Endothelial cell of umbilical vein (primary cell): Measurements from ENCODE around the gene PPP6R1. TPM values are rescaled to one million over a fixed set of nuclear protein-coding genes. Genes with fewer than 3 reads are reported as not detected.

Experiments used
- BruUV-seq: library from RNA; stranded (reverse); fragments of 400-500 nt; replicated peaks from 2 replicates; lab custom pipeline; 2021; lab: Mats Ljungman, UMichigan
- CTCF ChIA-PET: fragments of 300-600, 350-600 bp; sonication (Branson Sonifier 250); formaldehyde crosslinking; loops from one replicate; lab custom pipeline; 2021; ENCODE audit warnings: antibody characterized with exemption, inconsistent platforms; lab: Charles Lee
- POLR2A ChIA-PET: fragments of 300-600, 350-600 bp; sonication (Branson Sonifier 250); formaldehyde crosslinking; loops from one replicate; lab custom pipeline; 2021; ENCODE audit warnings: antibody characterized with exemption, inconsistent platforms; lab: Charles Lee
- DNase-seq: peaks from one replicate; pipeline ENCODE4 v3.0.0-alpha.2; 2011; ENCODE audit warnings: low read depth, low spot score
- FAIRE-seq: peaks from 2 replicates; lab custom pipeline; 2011; peaks lifted over from hg19 to GRCh38; lab: Jason Lieb, UNC
- H2AFZ ChIP-seq: 2 replicates; pipeline ENCODE4 v1.6.0; 2012; ENCODE audit warnings: low read depth, low read length, control low read depth, inconsistent platforms
- H3K27ac ChIP-seq: 2 replicates; pipeline ENCODE4 v1.5.1; 2011; ENCODE audit warnings: low read depth, mild to moderate bottlenecking, control low read depth, low read length, moderate library complexity; ENCODE audit not compliant: insufficient read depth
- H3K27me3 ChIP-seq, 2 experiments: 2 replicates each; pipeline versions ENCODE4 v1.6.0 to v1.6.1; 2011; ENCODE audit warnings: low read length in 2 of 2, mixed read lengths in 1 of 2; ENCODE audit not compliant: control insufficient read depth in 2 of 2, insufficient read depth in 2 of 2
- H3K36me3 ChIP-seq, 2 experiments: 2 replicates in 1 of 2; 3 replicates in 1 of 2; pipeline ENCODE4 v1.5.1; 2011; ENCODE audit warnings: low read length in 2 of 2, mild to moderate bottlenecking in 1 of 2, moderate library complexity in 1 of 2; ENCODE audit not compliant: control insufficient read depth in 2 of 2, insufficient read depth in 2 of 2; ENCODE audit errors: extremely low read depth in 1 of 2
- H3K4me1 ChIP-seq: 3 replicates; pipeline ENCODE4 v1.5.1; 2011; ENCODE audit warnings: mild to moderate bottlenecking, low read length; ENCODE audit not compliant: control insufficient read depth, insufficient read depth; ENCODE audit errors: extremely low read depth
- H3K4me2 ChIP-seq: 2 replicates; pipeline ENCODE4 v1.6.1; 2011; ENCODE audit warnings: low read length, control low read depth, mixed read lengths; ENCODE audit not compliant: insufficient read depth
- H3K4me3 ChIP-seq, 3 experiments: fragments of 200-600 bp in 1 of 3; sonication (generic), shearing (Covaris generic) in 1 of 3; replicated peaks in 1 of 3; 2 replicates each; pipeline ENCODE4 v1.5.1; 2011 to 2016; ENCODE audit warnings: control low read depth in 3 of 3, low read length in 3 of 3, mild to moderate bottlenecking in 2 of 3, inconsistent platforms in 1 of 3, low read depth in 1 of 3, moderate library complexity in 1 of 3; ENCODE audit not compliant: insufficient read depth in 1 of 3
- H3K79me2 ChIP-seq: 2 replicates; pipeline ENCODE4 v1.6.0; 2012; ENCODE audit warnings: low read length, inconsistent platforms; ENCODE audit not compliant: control insufficient read depth, insufficient read depth
- H3K9ac ChIP-seq: replicated peaks from 2 replicates; pipeline ENCODE3; 2011; ENCODE audit warnings: low read length, control low read depth; ENCODE audit not compliant: insufficient read depth; ENCODE audit errors: extremely low read depth
- H3K9me1 ChIP-seq: replicated peaks from 3 replicates; pipeline ENCODE4 v1.6.0; 2011; ENCODE audit warnings: mild to moderate bottlenecking, low read length; ENCODE audit not compliant: control insufficient read depth, insufficient read depth; ENCODE audit errors: extremely low read depth
- H3K9me3 ChIP-seq: replicated peaks from 2 replicates; pipeline ENCODE4 v1.5.1; 2012; ENCODE audit warnings: low read length, inconsistent platforms; ENCODE audit not compliant: control insufficient read depth, insufficient read depth
- H4K20me1 ChIP-seq: replicated peaks from 2 replicates; pipeline ENCODE3; 2011; ENCODE audit warnings: mild to moderate bottlenecking, low read length; ENCODE audit not compliant: control insufficient read depth, insufficient read depth; ENCODE audit errors: extremely low read depth
- CTCF ChIP-seq, 2 donors: IDR thresholded peaks; 1 replicate in 1 of 2; 2 replicates in 1 of 2; pipeline ENCODE4 v1.5.1; 2011; ENCODE audit warnings: low read length in 2 of 2, mild to moderate bottlenecking in 2 of 2, moderate library complexity in 2 of 2, control low read depth in 1 of 2, inconsistent platforms in 1 of 2, low read depth in 1 of 2; ENCODE audit not compliant: insufficient read depth in 1 of 2; ENCODE audit errors: extremely low read depth in 1 of 2
- EZH2 ChIP-seq: IDR thresholded peaks from 2 replicates; pipeline ENCODE4 v1.6.1; 2012; ENCODE audit warnings: borderline replicate concordance, low read depth, mild to moderate bottlenecking, moderate library complexity, low read length, inconsistent platforms; ENCODE audit not compliant: severe bottlenecking
- FOS ChIP-seq: IDR thresholded peaks from 2 replicates; pipeline ENCODE4 v1.6.1; 2011; ENCODE audit warnings: mild to moderate bottlenecking, low read length, moderate library complexity, borderline replicate concordance; ENCODE audit not compliant: insufficient read depth
- GATA2 ChIP-seq: IDR thresholded peaks from 2 replicates; pipeline ENCODE4 v1.7.0; 2011; ENCODE audit warnings: low read depth, mild to moderate bottlenecking, moderate library complexity, mixed read lengths, low read length; ENCODE audit not compliant: insufficient read length, insufficient read depth
- JUN ChIP-seq: IDR thresholded peaks from 2 replicates; pipeline ENCODE4 v1.6.1; 2011; ENCODE audit warnings: borderline replicate concordance, low read depth; ENCODE audit not compliant: insufficient read length, insufficient read depth
- MAX ChIP-seq: IDR thresholded peaks from 2 replicates; pipeline ENCODE4 v1.6.1; 2011; ENCODE audit not compliant: insufficient read depth, insufficient read length
- MYC ChIP-seq: IDR thresholded peaks from one replicate; pipeline ENCODE4 v1.6.1; 2011; ENCODE audit warnings: mild to moderate bottlenecking, low read depth, low read length
- POLR2A ChIP-seq: IDR thresholded peaks from 2 replicates; pipeline ENCODE4 v1.6.1; 2012; ENCODE audit warnings: low read depth, mild to moderate bottlenecking, control low read depth, low read length
- POLR2AphosphoS5 ChIP-seq: IDR thresholded peaks from 2 replicates; pipeline ENCODE4 v1.6.1; 2012; ENCODE audit warnings: low read depth, mild to moderate bottlenecking, control low read depth, low read length, moderate library complexity; ENCODE audit not compliant: insufficient read depth
- dilution Hi-C: fragments of 300-500 bp; cut with MboI; formaldehyde crosslinking; loops from one replicate; pipeline ENCODE4 v1.15.0; 2019; ENCODE audit warnings: low sequenced_read_pairs; ENCODE audit not compliant: extremely low pct_ligation_motif_present
- intact Hi-C: fragments of 100-400 bp; cut with micrococcal nuclease; formaldehyde crosslinking; loops from one replicate; pipeline ENCODE4 v1.10.0; 2022
- polyA plus RNA-seq, 4 experiments: library from polyadenylated mRNA; depleted of rRNA in 3 of 4; stranded (reverse) in 3 of 4; unstranded in 1 of 4; fragments of >200 nt; gene quantifications; 2 replicates each; pipeline versions ENCODE4 v1.2.1 to v1.2.3, GENCODE V29; 2011 to 2012; ENCODE audit warnings: missing spikeins in 1 of 4
- total RNA-seq: library from RNA; stranded (reverse); gene quantifications from 2 replicates; pipeline ENCODE4 v1.2.3, GENCODE V29; 2021

The PPP6R1 gene
- total and polyA plus RNA-seq, 2 donors (not counting 3 experiments of a cell fraction or from before 2014, with no cell fraction given): 35.7 to 71.8 TPM

- intact Hi-C loops (no loop called here), dilution Hi-C loops (no loop called here)
- H3K4me2 ChIP-seq: no peak overlapping the region
- H3K4me1 ChIP-seq: peaks cover 3% of the 10 kb centered on the region
- FAIRE-seq (no peak), DNase-seq (no peak)
- H3K4me3 ChIP-seq: no peak overlapping the region
- no TSS peak for BruUV-seq
- H3K36me3 ChIP-seq: peaks cover 0 to 6% of the 10 kb centered on the region in 2 experiments
- no peaks in the 10 kb centered on the region for H4K20me1 ChIP-seq
- no peaks in the 10 kb centered on the region for H3K9me1 ChIP-seq
- ChIA-PET POLR2A (no interaction called here), CTCF (interaction anchor here (0.7 to 1.0 kb wide), 3 partner anchors 25 to 279 kb away, joined by 3 to 4 read pairs (median 3); no protein-coding TSS in a partner anchor)
- H3K9me3 ChIP-seq: no peaks in the 10 kb centered on the region
- no peak for TF ChIP-seq MYC
- TF ChIP-seq EZH2: no peak
- no peak for TF ChIP-seq POLR2AphosphoS5
- no peak for TF ChIP-seq CTCF (IDR thresholded peaks at IDR 0.05; ENCODE audit: extremely low read depth in 1 of 2, insufficient read depth in 1 of 2, low read depth in 1 of 2, low read length in 2 of 2)
- no peak for TF ChIP-seq MAX
- TF ChIP-seq FOS: no peak
- no peak for TF ChIP-seq JUN
- TF ChIP-seq GATA2: no peak
- TF ChIP-seq POLR2A: no peak
- H3K27me3 ChIP-seq: no peaks in the 10 kb centered on the region
- no peak overlapping the region for H2AFZ ChIP-seq
- no peaks in the 10 kb centered on the region for H3K79me2 ChIP-seq
- no peak overlapping the region for H3K27ac ChIP-seq
- H3K9ac ChIP-seq: no peak overlapping the region
Observed at GRCh38 chr19:55275851-55276719, 17.3 kb upstream of the PPP6R1 start.
